Kidney (tissue), 14 donors: ENCODE results near the gene CD80. TPM values are rescaled to one million over a fixed set of nuclear protein-coding genes. Genes with fewer than 3 reads are reported as not detected.

Source experiments
- DNase-seq, 5 donors: peaks; one replicate each; pipeline ENCODE4 v3.0.0-alpha.2; 2013 to 2020
- FAIRE-seq: peaks from 2 replicates; lab custom pipeline; 2012; peaks lifted over from hg19 to GRCh38; lab: Jason Lieb, UNC
- H3K27ac ChIP-seq, 2 donors: one replicate each; pipeline ENCODE4 v1.7.0; 2013; ENCODE audit warnings: low read depth in 2 of 2, low read length in 2 of 2, inconsistent platforms in 1 of 2
- H3K27me3 ChIP-seq: one replicate; pipeline ENCODE4 v1.7.1; 2013; ENCODE audit warnings: low read length, inconsistent platforms; ENCODE audit not compliant: control insufficient read depth, insufficient read depth
- H3K36me3 ChIP-seq, 3 donors: one replicate each; pipeline versions ENCODE4 v1.7.0 to v1.7.1; 2013; ENCODE audit warnings: low read length in 3 of 3, control low read depth in 1 of 3, inconsistent platforms in 1 of 3; ENCODE audit not compliant: insufficient read depth in 3 of 3, control insufficient read depth in 2 of 3
- H3K4me1 ChIP-seq, 3 donors: one replicate each; pipeline versions ENCODE4 v1.7.0 to v1.7.1; 2013; ENCODE audit warnings: low read length in 3 of 3, inconsistent platforms in 1 of 3, low read depth in 1 of 3; ENCODE audit not compliant: control insufficient read depth in 2 of 3, insufficient read depth in 2 of 3
- H3K4me3 ChIP-seq, 3 donors: one replicate each; pipeline versions ENCODE4 v1.7.0 to v1.8.1; 2013; ENCODE audit warnings: low read length in 3 of 3, control low read depth in 1 of 3, inconsistent platforms in 1 of 3
- H3K9ac ChIP-seq, 3 donors: one replicate each; pipeline versions ENCODE4 v1.7.0 to v1.7.1; 2013; ENCODE audit warnings: low read length in 3 of 3, control low read depth in 1 of 3, inconsistent platforms in 1 of 3
- H3K9me3 ChIP-seq, 3 donors: one replicate each; pipeline versions ENCODE4 v1.7.0 to v1.7.1; 2013; ENCODE audit warnings: low read length in 3 of 3, control low read depth in 1 of 3, inconsistent platforms in 1 of 3; ENCODE audit not compliant: control insufficient read depth in 2 of 3, insufficient read depth in 1 of 3
- CTCF ChIP-seq: IDR thresholded peaks from 3 replicates; pipeline ENCODE4 v1.5.1; 2012; ENCODE audit warnings: mild to moderate bottlenecking, moderate library complexity, borderline replicate concordance; ENCODE audit not compliant: insufficient read depth; ENCODE audit errors: extremely low read depth
- intact Hi-C: fragments of 100-400 bp; cut with DNase I; formaldehyde crosslinking; loops from one replicate; pipeline ENCODE4 v1.11.1; 2022
- polyA plus RNA-seq: library from polyadenylated mRNA; stranded (reverse); fragments of 350-450 nt; fragmentation: Illumina TruSeq; extraction: RNeasy Lipid Tissue Mini Kit (QIAGEN cat#74804); gene quantifications from one replicate; pipeline ENCODE4 v1.2.3, GENCODE V29; 2014; ENCODE audit warnings: low read depth, low replicate concordance; ENCODE audit not compliant: insufficient read depth
- total RNA-seq: library from RNA; stranded (reverse); fragmentation: NEBNext Ultra II Directional; extraction: Animal tissue kit (Norgen Biotek cat#: 25700); gene quantifications from one replicate; pipeline ENCODE4 v1.2.1, GENCODE V29; 2021
- donor health status: control.
- donor health status: control.
- donor health status: control.
- donor health status: control.
- donor health status: control.
- donor health status: DM: yes; HTN: yes; CAD: no.
- donor health status: Normal renal cell carcinoma (clear cell type).

Gene CD80
- total and polyA plus RNA-seq, 2 donors from 2014 or later, result 1.2 TPM; not detected in 1

- no peak overlapping the region for H3K27ac ChIP-seq
- H3K36me3 ChIP-seq, result no peaks in the 10 kb centered on the region
- no peak overlapping the region for H3K9ac ChIP-seq
- no peaks in the 10 kb centered on the region for H3K27me3 ChIP-seq
- DNase-seq, result no peak
- no peak overlapping the region for H3K4me3 ChIP-seq
- no peaks in the 10 kb centered on the region for H3K9me3 ChIP-seq
- H3K4me1 ChIP-seq, result no peaks in the 10 kb centered on the region
- FAIRE-seq, result no peak
- intact Hi-C loops, result no loop called here
- no peak for TF ChIP-seq CTCF
Observed at GRCh38 chr3:119536757-119537156, 22.7 kb downstream of the CD80 start.

DNA sequence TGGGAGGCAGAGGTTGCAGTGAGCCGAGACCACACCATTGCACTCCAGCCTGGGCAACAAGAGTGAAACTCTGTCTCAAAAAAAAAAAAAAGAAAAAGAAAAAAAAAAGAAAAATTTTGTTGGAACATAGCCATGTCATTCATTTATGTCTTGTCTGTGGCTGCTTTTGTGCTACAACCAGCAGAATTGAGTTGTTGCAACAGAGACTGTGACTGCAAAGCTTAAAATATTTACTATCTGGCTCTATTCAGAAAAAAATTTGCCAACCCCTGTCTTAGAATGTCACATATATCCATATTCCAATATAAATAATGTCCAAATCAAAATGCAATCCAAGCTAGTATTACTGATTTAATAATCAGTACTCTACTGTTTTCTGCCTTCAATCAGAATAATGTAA, 25.1 kb downstream of the CD80 start:
- intact Hi-C loops, result no loop called here
- no peak for TF ChIP-seq CTCF
- no peaks in the 10 kb centered on the region for H3K27me3 ChIP-seq
- FAIRE-seq (no peak), DNase-seq (no peak)
- H3K36me3 ChIP-seq, result no peaks in the 10 kb centered on the region
- no peak overlapping the region for H3K27ac ChIP-seq
- no peak overlapping the region for H3K4me3 ChIP-seq
- H3K9ac ChIP-seq, result no peak overlapping the region
- no peaks in the 10 kb centered on the region for H3K4me1 ChIP-seq
- no peaks in the 10 kb centered on the region for H3K9me3 ChIP-seq

DNA sequence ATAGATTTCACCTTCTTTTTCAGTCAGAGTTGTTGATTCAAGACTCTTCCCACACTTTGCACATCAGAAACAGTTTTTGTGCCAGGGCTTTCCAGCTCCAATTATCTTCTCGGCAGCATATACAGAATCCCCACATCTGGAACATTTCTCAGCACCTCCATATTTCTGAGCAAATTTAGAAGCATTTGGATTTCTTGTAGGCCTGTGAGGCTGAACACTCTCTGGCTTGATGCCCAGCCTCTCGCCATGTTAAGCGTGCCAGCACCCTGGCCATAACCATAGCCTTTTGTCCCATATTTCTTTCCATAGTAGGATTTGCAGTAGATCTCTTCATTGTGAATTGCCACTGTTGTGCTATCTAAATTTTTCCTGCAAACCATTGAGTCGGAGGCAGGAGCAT, 28.3 kb downstream of the CD80 start:
- H3K27ac ChIP-seq, result no peak overlapping the region
- no peaks in the 10 kb centered on the region for H3K27me3 ChIP-seq
- peaks cover 0 to 2% (median 0%) of the 10 kb centered on the region in 3 donors for H3K36me3 ChIP-seq
- H3K4me1 ChIP-seq, result no peaks in the 10 kb centered on the region
- no peaks in the 10 kb centered on the region for H3K9me3 ChIP-seq
- DNase-seq (no peak), FAIRE-seq (no peak)
- no peak overlapping the region for H3K4me3 ChIP-seq
- intact Hi-C loops, result no loop called here
- no peak for TF ChIP-seq CTCF
- H3K9ac ChIP-seq, result no peak overlapping the region

DNA sequence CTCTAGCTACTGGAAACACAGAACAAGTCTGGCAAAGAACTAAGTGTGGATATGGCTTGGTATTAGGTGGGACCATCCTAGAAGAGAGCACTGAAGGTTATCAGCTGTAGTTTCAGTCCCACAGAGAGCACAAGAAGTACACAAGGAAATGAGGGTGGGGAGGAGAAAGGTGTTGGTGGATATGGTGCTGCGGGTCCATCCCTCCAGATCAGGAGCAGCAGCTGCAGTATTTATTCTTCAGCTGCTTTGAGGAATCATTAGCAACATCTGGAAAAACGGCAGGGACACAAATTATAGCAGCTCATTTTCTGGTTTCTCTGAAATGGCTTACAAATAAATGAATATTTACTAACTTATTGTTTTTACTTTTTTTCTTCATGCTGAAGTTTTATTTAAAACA, 29.0 kb downstream of the CD80 start:
- intact Hi-C loops, result no loop called here

More for the DNA sequence above, 29.0 kb downstream of the CD80 start:
- Histone ChIP-seq H3K9ac (no peak overlapping the region), H3K36me3 (peaks cover 0 to 2% (median 0%) of the 10 kb centered on the region in 3 donors), H3K4me1 (no peaks in the 10 kb centered on the region), H3K27me3 (no peaks in the 10 kb centered on the region), H3K4me3 (no peak overlapping the region), H3K27ac (no peak overlapping the region), H3K9me3 (no peaks in the 10 kb centered on the region)
- no peak for FAIRE-seq
- no peak for DNase-seq
- no peak for TF ChIP-seq CTCF
